ENCODE measurements around the gene SLC7A11.
A peak's percentile ranks its signal among the peaks of the same experiment; 100 is the strongest.
"Not testable (repeated sequence)": the region's sequence is repeated elsewhere in the genome, so short reads cannot be mapped to it uniquely, and the experiment has no call there.

Gene SLC7A11

DNA sequence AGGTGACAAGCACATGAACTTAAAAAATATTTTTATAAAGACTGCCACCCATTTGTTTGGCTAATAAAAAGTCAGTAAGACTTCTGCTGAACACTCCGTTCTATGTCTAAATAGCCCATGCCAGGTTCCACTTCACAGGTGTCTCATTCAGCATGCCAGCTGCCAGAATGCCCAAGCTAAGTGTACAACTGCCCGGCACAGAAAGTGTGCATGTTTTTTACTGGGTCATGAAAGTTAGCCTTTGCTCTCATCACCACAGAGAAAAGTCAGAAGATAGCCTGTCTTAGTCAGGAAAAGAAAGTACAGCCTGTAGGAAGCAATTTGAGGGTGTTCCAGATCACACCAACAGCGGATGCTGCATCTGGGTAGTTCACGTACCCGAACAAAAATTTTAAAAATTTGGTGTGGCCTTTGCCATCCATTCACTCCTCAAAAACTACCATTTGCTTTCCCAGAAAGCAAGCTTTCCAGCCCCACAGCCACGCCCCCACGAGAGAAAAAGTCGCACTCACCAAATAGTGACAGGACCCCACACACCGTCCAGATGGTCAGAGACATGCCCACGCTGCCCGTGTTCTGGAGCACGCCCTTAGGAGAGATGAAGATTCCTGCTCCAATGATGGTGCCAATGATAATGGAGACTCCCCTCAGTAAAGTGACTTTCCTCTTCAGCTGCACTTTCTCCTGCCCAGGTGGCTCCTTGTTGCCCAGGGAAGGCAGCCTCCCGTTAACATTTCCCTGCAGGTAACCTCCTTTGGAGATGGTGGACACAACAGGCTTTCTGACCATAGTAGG lies 671 bp downstream of the SLC7A11 start:
- DNase-seq, result no peak

DNA sequence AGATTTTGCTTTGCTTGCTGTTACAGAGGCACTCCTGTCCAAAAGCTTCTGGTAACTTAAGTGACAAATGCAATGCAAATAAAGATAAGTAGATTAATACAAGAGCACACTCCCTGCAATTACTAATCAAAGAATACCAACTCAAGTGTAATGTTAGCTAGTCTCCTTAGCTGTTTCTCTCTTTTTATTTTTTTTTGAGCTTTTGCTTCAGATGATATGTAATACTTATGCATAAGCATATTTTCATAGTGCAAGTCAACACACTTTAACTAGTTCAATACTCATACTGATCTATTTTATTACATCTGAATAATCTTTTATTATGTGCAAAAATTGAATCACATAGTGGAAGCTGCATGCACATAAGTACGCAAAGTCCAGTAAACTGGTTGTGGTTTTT lies 2.7 kb downstream of the SLC7A11 start:
- DNase-seq, result peak; percentile 1

DNA sequence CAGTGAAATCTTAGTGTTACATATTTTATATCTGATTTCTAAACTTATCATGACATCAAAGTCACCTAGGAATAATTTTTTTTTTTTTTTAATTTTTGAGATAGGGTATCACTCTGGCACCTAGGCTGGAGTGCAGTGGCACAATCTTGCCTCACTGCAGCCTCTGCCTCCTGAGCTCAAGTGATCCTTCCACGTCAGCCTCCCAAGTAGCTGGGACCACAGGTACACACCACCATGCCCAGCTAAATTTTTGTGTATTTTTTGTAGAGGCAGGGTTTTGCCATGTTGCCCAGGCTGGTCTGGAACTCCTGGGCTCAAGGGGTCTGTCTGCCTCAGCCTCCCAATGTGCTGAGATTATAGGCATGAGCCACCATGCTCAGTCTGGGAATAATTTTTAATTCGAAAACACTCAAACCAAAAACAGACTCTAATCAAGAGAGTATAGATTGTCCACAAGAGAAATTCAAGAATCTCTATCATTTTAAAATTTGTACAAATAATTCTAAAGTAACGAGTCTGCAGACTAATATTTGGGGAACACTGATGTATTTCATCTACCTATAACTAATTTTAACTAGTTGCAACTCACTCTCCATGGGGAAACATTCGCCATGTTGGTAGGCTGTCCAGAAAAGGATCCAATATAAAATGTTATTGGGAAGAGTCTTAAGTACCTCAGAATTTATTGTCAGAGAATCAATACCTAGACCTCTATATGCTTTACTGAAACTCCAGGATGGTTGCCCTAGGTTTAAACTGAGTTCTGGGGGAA lies 3.4 kb downstream of the SLC7A11 start:
- DNase-seq, result no peak

DNA sequence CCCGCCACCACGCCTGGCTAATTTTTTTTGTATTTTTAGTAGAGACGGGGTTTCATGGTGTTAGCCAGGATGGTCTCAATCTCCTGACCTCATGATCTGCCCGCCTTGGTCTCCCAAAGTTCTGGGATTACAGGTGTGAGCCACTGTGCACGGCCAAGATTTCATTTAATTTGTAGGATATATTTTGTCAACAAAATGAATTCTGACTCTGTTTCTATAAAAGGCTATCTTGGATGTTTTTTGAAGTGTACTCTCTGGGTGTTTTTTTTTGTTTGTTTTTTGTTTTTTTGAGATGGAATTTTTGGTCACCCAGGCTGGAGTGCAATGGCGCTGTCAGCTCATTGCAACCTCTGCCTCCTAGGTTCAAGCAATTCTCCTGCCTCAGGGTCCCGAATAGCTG lies 5.0 kb downstream of the SLC7A11 start:
- not testable (repeated sequence) for DNase-seq

DNA sequence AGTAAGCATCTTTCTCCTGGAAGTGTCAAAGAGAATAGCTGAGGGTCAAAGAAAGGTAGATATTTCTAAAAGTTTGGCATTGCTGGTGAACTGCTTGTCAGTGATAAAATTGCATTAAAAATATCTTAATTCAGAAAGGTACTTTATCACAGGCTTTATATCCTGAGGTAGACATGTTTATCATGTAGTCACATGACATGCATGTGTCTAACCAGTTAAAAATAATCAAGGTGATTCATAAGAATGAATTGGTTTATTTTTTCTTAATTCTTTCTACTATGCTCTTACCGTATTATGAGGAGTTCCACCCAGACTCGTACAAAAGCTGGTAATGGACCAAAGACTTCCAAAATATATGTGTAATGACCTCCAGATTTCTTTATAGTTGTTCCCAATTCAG lies 6.1 kb downstream of the SLC7A11 start:
- no peak for DNase-seq

DNA sequence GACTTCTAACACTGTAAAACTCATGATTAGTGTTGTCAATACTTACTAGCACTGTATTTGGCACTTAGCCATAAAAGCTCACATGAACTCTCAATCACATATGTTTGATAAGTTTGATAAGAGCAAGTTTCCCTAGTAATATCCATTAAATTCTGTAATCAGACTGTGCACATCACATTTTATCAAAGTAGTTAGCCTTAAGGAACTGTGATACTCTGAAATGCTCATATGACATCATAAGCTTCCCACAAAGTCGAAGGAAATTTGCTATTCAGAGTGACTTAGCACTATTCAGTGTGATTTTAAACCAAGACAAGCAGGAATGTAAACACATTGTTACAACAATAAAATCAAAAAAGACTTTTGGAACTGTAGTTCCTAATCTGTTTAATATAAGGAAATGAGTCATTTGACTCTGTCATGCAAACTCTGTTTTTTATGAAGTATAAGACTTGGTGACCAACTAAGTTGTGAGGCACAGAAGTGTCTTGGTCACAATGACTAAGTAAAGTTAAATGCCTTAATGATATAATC lies 6.7 kb downstream of the SLC7A11 start:
- no peak for DNase-seq

DNA sequence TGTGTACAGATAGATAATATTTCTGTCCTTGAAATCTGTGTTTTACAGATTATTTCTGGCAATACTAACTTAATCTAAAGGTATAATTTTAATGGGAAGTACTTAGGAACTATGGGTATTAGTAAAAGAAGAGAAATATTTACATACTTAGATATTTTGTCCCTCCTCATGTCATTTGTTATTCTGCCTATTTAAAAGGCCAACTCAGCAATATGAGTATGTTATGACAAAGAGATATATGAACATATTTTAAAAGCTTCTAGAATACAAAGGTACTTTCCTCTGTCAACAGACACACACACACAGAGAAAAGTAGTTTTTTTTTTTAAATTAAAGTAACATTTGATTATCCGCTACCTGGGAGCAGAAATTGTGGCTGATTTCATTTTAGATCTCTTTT lies 7.9 kb downstream of the SLC7A11 start:
- DNase-seq, result no peak

DNA sequence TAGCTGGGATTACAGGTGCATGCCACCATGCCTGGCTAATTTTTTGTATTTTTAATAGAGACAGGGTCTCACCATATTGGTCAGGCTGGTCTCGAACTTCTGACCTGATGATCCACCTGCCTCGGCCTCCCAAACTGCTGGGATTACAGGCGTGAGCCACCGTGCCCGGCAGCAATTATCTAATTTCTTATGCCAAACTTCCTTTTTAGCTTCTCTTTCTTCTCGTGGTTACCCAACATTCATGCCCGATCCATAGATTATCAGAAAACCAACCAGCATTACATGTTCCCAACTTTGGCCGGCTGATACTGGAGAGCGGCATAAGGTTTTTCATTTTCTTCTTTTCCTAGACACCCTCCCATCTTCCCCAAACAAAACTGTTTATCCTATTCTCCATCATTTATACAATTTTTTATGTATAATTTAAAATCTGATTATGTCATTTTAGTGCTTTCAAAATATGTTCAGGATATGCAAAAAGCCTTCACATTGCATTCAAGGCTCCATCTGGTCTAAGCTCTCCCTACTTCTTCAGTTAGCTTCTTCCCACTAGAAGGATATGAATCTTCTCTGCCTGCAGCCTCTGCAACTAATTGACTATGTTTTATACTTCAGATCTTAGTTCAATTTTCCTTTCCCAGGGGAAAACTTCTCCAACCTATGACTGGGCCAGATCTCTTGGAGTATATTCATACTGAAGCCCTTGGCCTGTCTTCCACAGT lies 8.7 kb downstream of the SLC7A11 start:
- DNase-seq, result no peak

DNA sequence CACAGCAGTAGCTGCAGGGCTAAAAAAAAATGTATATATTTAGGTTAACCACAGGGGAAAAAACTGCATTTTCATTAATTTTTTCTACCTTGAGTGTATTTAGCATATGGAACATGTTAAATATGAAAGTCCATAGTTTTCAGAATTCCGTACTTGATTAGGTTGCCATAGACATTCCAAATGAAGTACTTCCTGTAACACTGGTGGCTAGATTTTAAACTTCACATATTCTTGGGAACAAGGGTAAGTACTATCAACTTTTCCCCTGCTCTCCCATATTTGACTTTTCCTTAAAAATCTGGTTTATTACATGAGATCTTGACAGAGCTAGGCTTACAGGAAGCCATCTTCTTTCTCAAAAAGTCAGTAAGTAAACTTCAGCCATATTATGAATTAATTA lies 9.8 kb downstream of the SLC7A11 start:
- no peak for DNase-seq

DNA sequence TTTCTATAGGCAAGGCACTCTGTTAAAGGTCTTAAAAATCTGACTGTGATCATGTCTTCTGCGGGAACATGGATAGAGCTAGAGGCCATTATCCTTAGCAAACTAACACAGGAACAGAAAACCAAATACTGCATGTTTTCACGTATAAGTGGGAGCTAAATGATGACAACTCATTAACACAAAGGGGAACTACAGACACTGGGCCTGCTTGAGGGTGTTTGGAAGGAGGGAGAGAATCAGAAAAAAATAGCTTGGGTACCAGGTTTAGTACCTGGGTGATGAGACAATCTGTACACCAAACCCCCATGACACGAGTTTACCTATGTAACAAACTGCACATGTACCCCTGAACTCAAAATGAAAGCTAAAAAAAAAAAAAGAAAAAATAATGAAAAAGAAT lies 12.1 kb downstream of the SLC7A11 start:
- DNase-seq, result no peak

DNA sequence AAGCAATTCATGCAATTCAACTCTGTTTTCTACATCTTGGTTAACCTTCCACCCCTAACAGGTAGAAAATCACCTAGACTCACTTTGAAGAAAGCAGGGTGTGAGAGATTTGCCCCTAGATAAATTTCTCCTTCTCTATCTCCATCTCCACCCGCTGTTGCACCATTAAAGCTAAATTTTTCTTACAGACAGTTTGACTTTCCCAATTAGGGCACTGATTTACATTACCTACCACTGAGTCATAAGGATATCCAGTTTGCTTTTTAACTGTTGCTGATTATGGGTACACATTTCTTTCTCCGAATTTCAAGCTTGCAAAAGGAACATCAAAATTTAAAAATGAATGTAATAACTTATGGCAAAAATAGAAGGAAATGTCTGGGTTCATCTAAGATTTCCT lies 13.0 kb downstream of the SLC7A11 start:
- DNase-seq, result no peak

DNA sequence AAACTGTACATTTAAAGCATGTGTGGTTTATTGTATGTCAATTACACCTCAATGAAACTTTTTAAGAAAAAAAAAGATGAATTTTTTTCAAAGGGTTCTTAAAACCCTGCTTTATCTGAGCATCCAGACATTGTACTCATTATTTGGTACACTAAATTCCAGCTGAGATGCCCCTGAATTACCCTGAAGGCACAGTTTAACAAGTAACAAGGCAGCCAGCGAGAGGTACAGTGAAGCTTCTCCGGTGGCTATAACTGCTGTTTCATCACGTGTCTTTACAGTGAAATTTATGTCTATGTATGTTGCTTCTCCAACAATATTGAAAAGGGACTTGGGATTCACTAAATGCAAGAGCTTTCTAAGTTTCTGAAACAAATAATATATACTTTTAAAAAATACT lies 15.8 kb downstream of the SLC7A11 start:
- no peak for DNase-seq

DNA sequence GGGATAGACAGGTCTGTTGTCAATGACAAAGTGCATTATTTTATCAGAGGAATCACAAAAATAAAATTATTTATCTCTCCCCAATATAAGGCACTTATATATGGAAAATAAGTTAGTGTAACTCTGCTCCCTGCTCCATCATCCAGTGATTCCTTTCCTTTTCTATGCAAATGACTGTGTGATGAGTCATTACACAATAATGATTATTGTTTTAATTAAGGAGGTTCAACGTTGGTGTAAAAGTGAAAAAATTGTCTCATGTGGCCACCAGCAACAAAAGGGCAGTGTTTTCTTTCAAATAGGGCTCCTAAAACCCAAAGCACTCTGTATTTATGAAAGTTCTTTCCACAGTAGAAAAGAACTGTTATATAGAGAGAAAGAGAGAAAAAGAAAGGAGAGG lies 16.7 kb downstream of the SLC7A11 start:
- DNase-seq, result no peak

DNA sequence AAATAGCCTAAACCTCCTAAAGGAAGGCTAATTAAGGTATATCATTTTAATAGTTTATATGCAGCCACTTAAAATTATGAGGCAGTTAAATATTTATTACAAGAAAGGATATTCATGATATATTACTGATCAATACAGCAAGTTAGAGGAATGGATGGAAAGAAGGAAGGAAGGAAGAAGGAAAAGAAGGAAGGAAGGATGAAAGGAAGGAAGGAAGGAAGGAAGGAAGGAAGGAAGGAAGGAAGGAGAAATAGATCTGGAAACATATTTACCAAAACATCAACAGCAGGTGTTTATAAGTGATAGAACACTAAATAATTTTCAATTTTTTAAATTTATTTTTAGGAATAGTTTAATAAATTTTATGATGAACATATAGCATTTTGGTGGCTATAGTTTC lies 17.5 kb downstream of the SLC7A11 start:
- no peak for DNase-seq

DNA sequence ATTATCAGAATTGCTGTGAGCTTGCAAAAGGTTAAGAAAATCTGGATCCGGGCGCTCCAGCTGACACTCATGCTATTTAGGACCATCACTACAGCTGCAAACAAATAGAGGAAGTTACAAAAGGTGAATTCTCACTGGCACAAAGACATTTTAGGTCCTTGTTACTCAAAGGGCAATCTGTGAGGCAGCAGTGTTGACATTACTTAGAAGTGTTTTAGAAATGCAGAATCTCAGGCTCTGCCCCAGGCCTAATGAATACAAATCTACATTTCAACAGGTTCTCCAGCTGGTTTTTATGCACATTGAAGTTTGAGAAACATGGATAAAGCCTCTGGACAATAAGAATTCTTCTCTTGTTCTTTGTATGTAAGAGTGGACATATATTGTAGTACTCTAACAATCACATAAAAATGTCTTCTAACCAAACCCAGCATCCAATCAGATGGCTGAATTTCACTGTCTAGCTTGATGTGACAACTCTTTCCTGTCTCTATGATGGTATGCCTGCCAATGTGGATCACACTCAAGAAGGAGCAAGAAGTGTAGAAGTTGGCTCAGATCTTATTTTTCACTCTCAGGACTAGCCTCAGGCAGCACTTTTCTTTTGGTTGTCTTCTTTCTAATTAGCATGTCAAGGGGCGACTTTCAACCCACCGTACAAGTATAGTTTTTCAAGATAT lies 18.8 kb downstream of the SLC7A11 start:
- no peak for DNase-seq

DNA sequence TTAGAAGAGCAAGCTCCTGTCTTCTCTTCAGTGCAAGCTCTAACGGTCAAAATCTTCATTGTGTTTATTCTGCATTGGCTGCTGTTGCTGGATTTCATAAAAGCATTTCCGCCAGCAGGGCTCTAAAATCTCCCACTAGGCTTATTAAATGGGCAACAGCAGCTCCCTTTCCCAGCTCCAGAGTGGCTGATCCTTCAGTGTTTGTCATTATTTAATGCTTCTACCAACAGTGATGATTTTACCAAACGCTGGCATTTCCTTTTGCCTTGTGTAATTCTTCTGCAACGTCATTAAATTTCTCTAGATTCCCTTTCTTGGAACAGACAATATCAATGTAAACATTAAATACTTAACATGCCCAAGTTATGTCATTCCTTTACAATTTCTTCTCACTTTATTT lies 20.1 kb downstream of the SLC7A11 start:
- DNase-seq, result no peak

DNA sequence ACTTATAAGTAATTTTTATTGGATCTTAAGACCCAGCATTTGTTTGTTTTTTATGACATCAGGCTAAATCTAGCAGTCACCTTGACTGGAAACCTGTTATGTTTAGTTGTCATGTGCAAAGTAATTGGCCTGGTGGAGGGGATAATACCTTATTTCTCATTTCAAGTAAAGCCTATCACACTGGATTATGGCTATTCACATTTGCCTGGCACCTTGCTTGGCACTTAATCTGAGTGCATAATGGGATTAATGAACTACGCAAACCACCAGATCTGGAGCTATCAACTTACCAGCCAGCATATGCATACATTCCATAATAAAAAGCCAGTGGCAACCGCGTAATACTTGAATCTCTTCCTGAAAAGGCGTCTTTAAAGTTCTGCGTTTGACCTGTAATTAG lies 23.2 kb downstream of the SLC7A11 start:
- no peak for DNase-seq

DNA sequence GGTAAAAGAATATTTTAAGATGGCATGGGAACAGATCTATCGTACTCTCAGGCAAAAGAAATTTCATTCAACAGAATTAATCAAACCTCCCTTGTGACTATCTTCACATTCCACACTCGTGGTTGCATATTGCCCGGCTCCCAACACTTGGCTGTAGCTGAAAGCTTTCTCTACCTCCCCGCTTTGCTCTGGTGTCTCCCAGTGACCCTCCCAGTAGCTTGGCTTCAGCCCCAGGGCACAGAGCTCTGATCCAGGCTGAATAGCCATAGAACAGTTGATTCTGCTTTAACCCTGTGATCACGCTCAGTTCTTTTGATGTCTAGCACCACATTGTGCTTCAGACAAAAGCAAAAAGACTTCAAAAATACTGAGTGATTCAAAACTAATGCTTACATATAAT lies 24.6 kb downstream of the SLC7A11 start:
- DNase-seq, result no peak

DNA sequence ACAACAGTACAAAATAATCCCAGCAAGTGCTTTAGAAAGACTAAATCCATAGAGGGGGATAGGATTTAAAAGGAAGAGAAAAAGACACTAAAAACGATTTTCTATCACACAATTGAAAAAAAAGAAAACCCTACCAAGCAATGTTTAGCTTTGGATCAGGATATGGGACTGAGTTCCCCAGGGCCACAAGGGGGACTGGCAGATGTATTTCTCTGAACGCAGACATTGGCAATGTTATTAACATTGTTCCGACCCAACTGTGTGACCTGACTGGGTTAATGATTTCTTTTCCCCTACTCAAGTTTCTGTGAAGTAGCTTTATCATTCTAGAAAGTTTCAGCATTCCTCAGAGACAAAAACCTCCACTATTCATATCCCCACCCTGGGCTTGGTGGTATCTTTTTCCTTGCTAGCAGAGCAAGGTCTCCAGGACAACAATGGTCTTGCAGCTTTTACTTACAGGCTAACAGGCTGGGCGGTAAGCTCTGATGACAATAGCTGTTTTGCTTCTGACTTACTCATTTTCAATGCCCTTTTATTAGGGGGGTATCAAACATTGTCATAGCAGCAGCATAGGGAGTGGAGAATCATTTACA lies 25.8 kb downstream of the SLC7A11 start:
- no peak for DNase-seq

DNA sequence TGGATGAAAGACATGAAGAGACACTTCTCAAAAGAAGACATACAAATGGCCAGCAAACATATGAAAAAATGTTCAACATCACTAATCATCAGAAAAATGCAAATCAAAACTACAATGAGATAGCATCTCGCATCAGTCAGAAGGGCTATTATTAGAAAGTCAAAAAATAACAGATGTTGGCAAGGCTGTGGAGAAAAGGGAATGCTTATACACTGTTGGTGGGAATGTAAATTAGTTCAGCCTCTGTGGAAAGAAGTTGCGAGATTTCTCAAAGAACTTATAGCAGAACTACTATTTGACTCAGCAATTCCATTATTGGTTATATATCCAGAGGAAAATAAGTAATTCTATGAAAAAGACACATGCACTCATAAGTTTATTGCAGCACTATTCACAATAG lies 31.6 kb downstream of the SLC7A11 start:
- DNase-seq, result not testable (repeated sequence)

DNA sequence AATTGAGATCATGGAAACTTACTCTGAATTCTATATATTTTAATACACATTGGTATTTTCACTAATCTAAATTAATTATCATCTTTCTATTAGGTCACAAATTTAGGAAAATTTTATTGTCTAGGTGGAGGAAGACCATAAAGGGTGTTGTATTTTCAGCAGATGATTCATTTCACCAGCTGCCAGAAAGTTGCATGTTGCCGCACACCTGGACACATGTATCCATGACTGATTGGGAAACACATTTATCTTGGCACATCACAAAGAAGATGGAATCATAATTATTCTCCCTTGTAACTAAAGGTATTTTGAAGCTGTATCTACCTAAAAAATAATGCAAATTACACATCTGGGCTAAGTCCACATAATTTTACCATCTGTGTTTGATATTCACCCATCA lies 33.1 kb downstream of the SLC7A11 start:
- DNase-seq, result no peak

DNA sequence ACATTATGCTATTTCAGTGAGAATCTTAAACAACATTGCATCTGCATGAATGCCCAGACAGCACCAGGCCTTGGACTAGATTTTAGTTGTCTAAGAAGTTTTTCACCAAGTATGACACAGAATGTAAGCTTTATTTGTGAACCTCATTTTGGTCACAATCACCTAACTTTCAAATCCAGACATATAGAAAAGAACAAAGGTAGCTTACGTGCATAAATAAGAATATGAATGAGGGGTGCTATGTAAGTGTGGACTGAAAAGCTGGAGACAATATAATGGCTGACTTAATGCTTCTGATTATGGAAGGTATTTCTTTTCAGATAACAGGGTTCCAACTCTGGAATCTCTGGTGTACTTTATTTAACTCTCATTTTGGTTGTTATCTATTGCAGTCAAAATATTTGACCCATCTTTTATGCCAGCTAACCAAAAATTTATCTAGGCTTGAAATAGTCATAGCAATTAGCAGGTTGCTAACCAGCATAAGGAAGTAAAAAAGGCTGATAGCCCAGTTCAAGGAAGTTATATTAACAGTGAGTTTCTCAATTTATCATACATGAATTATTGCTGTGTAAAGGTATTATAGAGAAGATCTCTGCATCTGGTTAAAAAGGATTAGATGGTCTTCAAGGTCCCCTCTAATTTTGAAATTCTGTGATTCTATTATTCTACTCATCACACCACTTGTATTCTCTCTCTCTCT lies 36.5 kb downstream of the SLC7A11 start:
- no peak for DNase-seq

Measured in NCI-H1105 treated with DMSO at 0.1 percent for 48 hours (cell line).